Activated CD8-positive, alpha-beta memory T cell treated with anti-CD3 and anti-CD28 coated beads, Interleukin-2, amount 10 ng/mL, durations not matched to agents 7 days and 5 days (primary cell): ENCODE data around the gene TCERG1. TPM values are rescaled to one million over a fixed set of nuclear protein-coding genes. Genes with fewer than 3 reads are reported as not detected.
"Not testable (repeated sequence)": the region's sequence is repeated elsewhere in the genome, so short reads cannot be mapped to it uniquely, and the experiment has no call there.

Source experiments
- ATAC-seq: fragments of 150-1000 bp; cut with Tn5 transposase; one replicate; pipeline ENCODE4 v1.10.0; 2021; ENCODE audit warnings: moderate library complexity
- CTCF ChIA-PET: fragments of 350-600 bp; sonication (Branson Sonifier 250); formaldehyde crosslinking; loops from one replicate; lab custom pipeline; 2021; ENCODE audit warnings: antibody characterized with exemption; lab: Charles Lee
- DNase-seq: peaks from one replicate; pipeline ENCODE4 v3.0.0-alpha.2; 2020
- H3K27ac Mint-ChIP-seq: one replicate; pipeline ENCODE4 v1.8.0; 2021; ENCODE audit warnings: mild to moderate bottlenecking, mixed read lengths
- H3K27me3 Mint-ChIP-seq: one replicate; pipeline ENCODE4 v1.8.0; 2021; ENCODE audit warnings: mixed read lengths
- H3K36me3 Mint-ChIP-seq: one replicate; pipeline ENCODE4 v1.8.0; 2021; ENCODE audit warnings: mild to moderate bottlenecking, mixed read lengths
- H3K4me1 Mint-ChIP-seq: one replicate; pipeline ENCODE4 v1.8.0; 2021; ENCODE audit warnings: mixed read lengths
- H3K4me3 Mint-ChIP-seq: one replicate; pipeline ENCODE4 v1.8.0; 2021; ENCODE audit warnings: mild to moderate bottlenecking, moderate library complexity, mixed read lengths
- H3K9me3 Mint-ChIP-seq: one replicate; pipeline ENCODE4 v1.8.0; 2022; ENCODE audit warnings: low read depth, mixed read lengths
- total RNA-seq, 2 experiments: library from RNA; stranded (reverse); gene quantifications; one replicate each; pipeline ENCODE4 v1.2.3, GENCODE V29; 2021

TCERG1 gene
- total RNA-seq, 2 experiments from 2014 or later = 103 to 104 TPM

- Mint-ChIP-seq H3K4me1 (peaks cover 5% of the 10 kb centered on the region), H3K27me3 (no peaks in the 10 kb centered on the region), H3K36me3 (no peaks in the 10 kb centered on the region), H3K27ac (no peak overlapping the region), H3K4me3 (no peak overlapping the region), H3K9me3 (no peaks in the 10 kb centered on the region)
- ATAC-seq = no peak
- CTCF ChIA-PET = interaction anchor here (0.8 to 1.8 kb wide), 4 partner anchors 425 to 660 kb away, joined by 3 to 9 read pairs (median 4); no protein-coding TSS in a partner anchor
- no peak for DNase-seq
Observed at GRCh38 chr5:146538432-146538831, 91.3 kb downstream of the TCERG1 start.

DNA sequence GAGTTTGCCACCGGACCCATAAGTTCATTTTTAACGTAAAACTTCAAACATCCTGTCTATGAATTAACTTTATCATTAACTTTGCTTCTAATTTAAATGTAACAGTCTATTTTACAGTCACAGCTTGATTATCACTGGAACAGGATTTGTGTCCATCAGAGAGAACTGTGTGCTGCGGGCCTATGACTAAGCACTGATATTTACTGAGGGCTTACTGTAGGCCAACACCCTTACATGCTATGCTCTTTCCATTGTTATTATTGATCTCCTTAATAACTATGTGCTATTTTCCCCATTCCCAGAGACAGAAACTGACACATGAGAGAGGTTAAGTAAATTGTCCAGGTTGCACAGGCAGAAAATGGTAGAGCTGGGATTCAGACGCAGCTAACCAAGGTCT is 92.8 kb downstream of the TCERG1 start:
- Mint-ChIP-seq H3K4me3 (no peak overlapping the region), H3K9me3 (no peaks in the 10 kb centered on the region), H3K27me3 (no peaks in the 10 kb centered on the region), H3K27ac (no peak overlapping the region), H3K36me3 (no peaks in the 10 kb centered on the region), H3K4me1 (peaks cover 3% of the 10 kb centered on the region)
- ATAC-seq (no peak), DNase-seq (no peak)
- CTCF ChIA-PET = interaction anchor here (0.9 to 4.5 kb wide), 3 partner anchors 17 to 649 kb away, joined by 3 to 73 read pairs (median 4); no protein-coding TSS in a partner anchor

GRCh38 chr5:146540414-146540813 is 93.3 kb downstream of the TCERG1 start:
- Mint-ChIP-seq H3K27me3 (no peaks in the 10 kb centered on the region), H3K27ac (no peak overlapping the region), H3K9me3 (no peaks in the 10 kb centered on the region), H3K4me1 (peaks cover 3% of the 10 kb centered on the region), H3K36me3 (no peaks in the 10 kb centered on the region), H3K4me3 (no peak overlapping the region)
- DNase-seq (no peak), ATAC-seq (no peak)
- CTCF ChIA-PET = interaction anchor here (0.9 to 4.5 kb wide), 3 partner anchors 18 to 648 kb away, joined by 3 to 73 read pairs (median 4); no protein-coding TSS in a partner anchor

GRCh38 chr5:146541958-146542849 is 95.1 kb downstream of the TCERG1 start:
- Mint-ChIP-seq H3K4me3 (no peak overlapping the region), H3K27ac (no peak overlapping the region), H3K27me3 (peaks cover 5% of the 10 kb centered on the region), H3K4me1 (peaks cover 3% of the 10 kb centered on the region), H3K36me3 (no peaks in the 10 kb centered on the region), H3K9me3 (no peaks in the 10 kb centered on the region)
- ATAC-seq = peak; percentile 94
- DNase-seq = peak; percentile 79
- CTCF ChIA-PET = interaction anchor here (0.6 to 4.5 kb wide), 20 partner anchors 9 to 650 kb away, joined by 3 to 73 read pairs (median 4); partner anchors contain the start of genes GPR151 and PPP2R2B

DNA sequence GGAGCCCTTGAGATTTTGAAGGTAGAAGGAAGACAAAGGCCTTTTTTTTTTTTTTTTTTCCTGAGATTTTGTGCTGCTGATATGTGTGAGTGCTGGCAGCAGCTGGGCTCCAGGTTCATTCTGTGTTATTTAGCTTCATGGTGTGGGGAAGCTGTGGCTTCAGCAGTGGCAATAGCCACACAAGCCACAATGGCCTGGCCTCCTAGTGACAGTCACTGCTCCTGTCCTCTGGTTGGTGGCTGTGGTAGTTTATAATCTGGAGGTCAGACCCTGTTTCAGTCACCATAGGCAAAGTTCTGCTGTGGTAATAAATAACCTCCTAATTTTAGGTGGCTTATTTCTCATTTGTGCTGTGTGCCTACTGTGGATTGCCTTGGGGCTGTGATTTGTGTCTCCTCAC is 97.1 kb downstream of the TCERG1 start:
- H3K9me3 Mint-ChIP-seq = no peaks in the 10 kb centered on the region
- H3K36me3 Mint-ChIP-seq = no peaks in the 10 kb centered on the region
- H3K4me1 Mint-ChIP-seq = peaks cover 3% of the 10 kb centered on the region
- ATAC-seq = no peak
- no peak overlapping the region for H3K27ac Mint-ChIP-seq
- H3K4me3 Mint-ChIP-seq = no peak overlapping the region
- no peak for DNase-seq
- peaks cover 11% of the 10 kb centered on the region for H3K27me3 Mint-ChIP-seq
- CTCF ChIA-PET = no interaction called here

DNA sequence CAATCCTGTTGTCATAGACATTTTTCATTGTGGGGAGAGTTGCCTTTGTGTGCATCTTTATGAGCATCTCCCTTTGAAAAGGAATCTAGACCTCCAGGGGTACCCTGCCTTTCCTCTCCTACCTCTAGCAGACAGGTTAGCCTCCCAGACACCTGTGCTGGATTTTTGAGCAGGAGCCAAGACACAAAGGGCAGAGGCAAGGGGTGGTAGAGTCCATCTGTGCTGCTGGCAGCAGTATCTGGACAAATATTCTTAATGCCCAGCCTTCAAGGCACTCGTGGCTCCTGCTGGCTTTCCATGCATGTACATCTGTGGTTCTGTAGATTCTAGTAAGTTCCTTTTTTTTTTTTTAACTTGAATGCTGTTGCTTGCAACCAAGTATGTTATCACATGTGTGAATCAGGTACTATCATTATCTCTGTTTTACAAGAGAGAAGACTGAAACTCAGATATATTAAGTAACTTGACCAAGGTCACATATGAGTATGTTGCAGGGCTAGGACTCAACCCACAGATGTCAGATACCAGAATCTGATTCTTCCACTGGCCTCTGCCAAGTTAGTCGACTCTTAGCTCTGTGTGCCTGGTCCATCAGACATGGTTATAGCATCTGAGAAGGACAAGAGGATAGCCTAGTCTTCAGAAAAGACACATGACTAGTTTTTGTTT is 101.8 kb downstream of the TCERG1 start:
- no peak for DNase-seq
- H3K4me1 Mint-ChIP-seq = peaks cover 1% of the 10 kb centered on the region
- no peaks in the 10 kb centered on the region for H3K36me3 Mint-ChIP-seq
- CTCF ChIA-PET = interaction anchor here (0.7 to 2.3 kb wide), 4 partner anchors 15 to 418 kb away, joined by 3 to 9 read pairs (median 6); no protein-coding TSS in a partner anchor
- peaks cover 38% of the 10 kb centered on the region for H3K27me3 Mint-ChIP-seq
- no peak overlapping the region for H3K4me3 Mint-ChIP-seq
- no peak overlapping the region for H3K27ac Mint-ChIP-seq
- no peaks in the 10 kb centered on the region for H3K9me3 Mint-ChIP-seq
- ATAC-seq = no peak

- Mint-ChIP-seq H3K4me1 (no peaks in the 10 kb centered on the region), H3K36me3 (no peaks in the 10 kb centered on the region), H3K4me3 (no peak overlapping the region), H3K9me3 (no peaks in the 10 kb centered on the region), H3K27me3 (peaks cover 45% of the 10 kb centered on the region), H3K27ac (no peak overlapping the region)
- CTCF ChIA-PET = interaction anchor here (0.7 to 1.2 kb wide), 2 partner anchors 416 to 418 kb away, joined by 3 read pairs; no protein-coding TSS in a partner anchor
- ATAC-seq = no peak
- no peak for DNase-seq
Observed at GRCh38 chr5:146549615-146550014, 102.5 kb downstream of the TCERG1 start.

DNA sequence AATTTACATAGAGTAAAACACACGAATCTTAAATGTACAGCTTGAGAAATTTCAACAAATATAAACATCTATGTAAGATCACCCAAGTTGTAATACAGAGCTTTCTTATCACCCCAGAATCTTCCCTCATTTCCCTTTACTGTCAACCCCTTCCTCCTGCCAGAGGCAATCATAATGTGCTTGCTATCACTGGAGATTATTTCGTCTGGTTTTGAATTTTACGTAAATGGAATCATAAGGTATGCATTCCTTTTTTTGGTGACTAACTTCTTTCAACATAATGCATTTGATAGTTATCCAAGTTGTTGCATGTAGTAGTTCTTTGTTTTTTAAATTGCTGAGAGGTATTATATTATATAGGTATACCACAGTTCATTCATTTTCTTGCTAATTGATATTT is 106.3 kb downstream of the TCERG1 start:
- H3K4me1 Mint-ChIP-seq = no peaks in the 10 kb centered on the region
- no peak overlapping the region for H3K27ac Mint-ChIP-seq
- no peak for DNase-seq
- no peak overlapping the region for H3K4me3 Mint-ChIP-seq
- H3K36me3 Mint-ChIP-seq = no peaks in the 10 kb centered on the region
- H3K9me3 Mint-ChIP-seq = no peaks in the 10 kb centered on the region
- peaks cover 45% of the 10 kb centered on the region for H3K27me3 Mint-ChIP-seq
- CTCF ChIA-PET = no interaction called here
- ATAC-seq = no peak

DNA sequence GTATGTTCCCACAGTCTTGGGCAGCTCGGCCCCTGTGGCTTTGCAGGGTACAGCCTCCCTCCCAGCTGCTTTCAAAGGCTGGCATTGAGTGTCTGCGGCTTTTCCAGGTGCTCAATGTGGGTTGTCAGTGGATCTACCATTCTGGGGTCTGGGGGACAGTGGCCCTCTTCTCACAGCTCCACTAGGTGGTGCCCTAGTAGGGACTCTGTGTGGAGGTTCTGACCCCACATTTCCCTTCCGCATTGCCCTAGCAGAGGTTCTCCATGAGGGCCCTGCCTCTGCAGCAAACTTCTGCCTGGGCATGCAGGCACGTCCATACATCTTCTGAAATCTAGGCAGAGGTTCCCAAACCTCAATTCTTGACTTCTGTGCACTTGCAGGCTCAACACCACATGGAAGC is 109.8 kb downstream of the TCERG1 start:
- H3K9me3 Mint-ChIP-seq, ATAC-seq, H3K4me1 Mint-ChIP-seq, H3K27ac Mint-ChIP-seq, CTCF ChIA-PET, H3K36me3 Mint-ChIP-seq, H3K4me3 Mint-ChIP-seq, DNase-seq: not testable (repeated sequence)
- H3K27me3 Mint-ChIP-seq = peaks cover 25% of the 10 kb centered on the region

DNA sequence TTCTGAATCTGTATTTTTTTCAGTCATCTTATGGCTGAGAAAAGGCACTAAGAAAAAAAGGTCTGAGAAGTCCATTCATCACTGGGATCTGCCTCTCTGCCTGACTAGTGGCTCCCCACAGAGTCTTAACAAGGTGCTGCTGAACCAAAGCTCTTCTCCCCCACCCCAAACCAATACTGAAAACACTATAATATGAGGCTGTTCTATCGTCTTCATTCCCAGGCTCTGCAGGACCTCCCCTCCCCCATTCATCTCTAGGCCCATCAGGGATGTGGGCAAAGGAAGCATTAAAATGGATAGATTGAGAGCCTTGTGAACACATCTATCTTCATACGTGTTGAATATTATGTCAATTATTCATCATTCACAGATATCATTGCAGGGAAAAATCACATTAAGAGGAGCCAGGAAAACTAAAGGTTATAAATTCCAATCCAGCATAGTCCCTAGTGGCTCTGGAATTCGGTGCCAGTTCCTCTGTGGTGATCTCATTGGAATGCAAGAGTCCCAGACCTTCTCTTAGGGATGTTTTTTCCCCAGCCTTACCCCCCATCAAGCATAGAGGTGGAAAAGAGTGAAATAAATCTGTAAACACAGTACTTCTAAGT is 113.2 kb downstream of the TCERG1 start:
- Mint-ChIP-seq H3K27ac (no peak overlapping the region), H3K27me3 (no peaks in the 10 kb centered on the region), H3K36me3 (no peaks in the 10 kb centered on the region), H3K4me3 (no peak overlapping the region), H3K4me1 (no peaks in the 10 kb centered on the region), H3K9me3 (no peaks in the 10 kb centered on the region)
- DNase-seq (no peak), ATAC-seq (no peak)
- CTCF ChIA-PET = no interaction called here

Other genes with a start within 250 kb of the TCERG1 start
- gene RBM27, start 243.7 kb upstream of the TCERG1 start, total RNA-seq = 10 to 100 TPM; 19.0 to 26.5 TPM
- under 1 TPM; 0.09 to 0.20 TPM for gene POU4F3, start 108.5 kb upstream of the TCERG1 start, total RNA-seq
- not detected for gene GPR151, start 68.9 kb downstream of the TCERG1 start, total RNA-seq